Activated naive CD8-positive, alpha-beta T cell (primary cell): Measurements from ENCODE around the gene SPDYE2B.
"Not testable (repeated sequence)": the region's sequence is repeated elsewhere in the genome, so short reads cannot be mapped to it uniquely, and the experiment has no call there.

ENCODE experiments used
- H3K27ac Mint-ChIP-seq: one replicate; pipeline ENCODE4 v1.8.0; 2021; ENCODE audit warnings: mixed read lengths
- H3K27me3 Mint-ChIP-seq: one replicate; pipeline ENCODE4 v1.8.0; 2021; ENCODE audit warnings: mixed read lengths
- H3K36me3 Mint-ChIP-seq: one replicate; pipeline ENCODE4 v1.8.0; 2021; ENCODE audit warnings: mixed read lengths
- H3K4me1 Mint-ChIP-seq: one replicate; pipeline ENCODE4 v1.8.0; 2021; ENCODE audit warnings: low read depth, mixed read lengths
- H3K4me3 Mint-ChIP-seq: one replicate; pipeline ENCODE4 v1.8.0; 2021; ENCODE audit warnings: mild to moderate bottlenecking, mixed read lengths
- H3K9me3 Mint-ChIP-seq: one replicate; pipeline ENCODE4 v1.8.0; 2021; ENCODE audit warnings: low read depth, mixed read lengths

Gene SPDYE2B

DNA sequence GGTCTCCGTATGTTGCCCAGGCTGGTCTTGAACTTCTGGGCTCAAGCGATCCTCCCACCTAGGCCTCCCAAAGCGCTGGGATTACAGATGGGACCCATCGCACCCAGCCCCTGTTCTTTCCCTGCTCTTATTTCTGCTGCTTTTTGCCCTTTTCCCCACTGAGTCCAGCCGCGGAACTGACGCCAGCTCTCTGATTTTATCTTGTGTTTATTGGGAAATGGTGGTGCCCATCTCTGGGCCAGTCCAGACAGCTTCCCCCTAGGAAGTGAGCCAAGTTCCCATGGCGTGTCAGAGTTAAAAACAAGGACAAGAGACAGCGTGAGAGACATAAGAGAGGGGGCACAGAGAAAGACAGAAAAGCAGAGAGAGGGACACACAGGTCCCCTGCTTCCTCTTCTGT, 19.5 kb upstream of the SPDYE2B start:
- not testable (repeated sequence) for H3K4me3 Mint-ChIP-seq, H3K27me3 Mint-ChIP-seq, H3K4me1 Mint-ChIP-seq, H3K27ac Mint-ChIP-seq, H3K9me3 Mint-ChIP-seq, H3K36me3 Mint-ChIP-seq

DNA sequence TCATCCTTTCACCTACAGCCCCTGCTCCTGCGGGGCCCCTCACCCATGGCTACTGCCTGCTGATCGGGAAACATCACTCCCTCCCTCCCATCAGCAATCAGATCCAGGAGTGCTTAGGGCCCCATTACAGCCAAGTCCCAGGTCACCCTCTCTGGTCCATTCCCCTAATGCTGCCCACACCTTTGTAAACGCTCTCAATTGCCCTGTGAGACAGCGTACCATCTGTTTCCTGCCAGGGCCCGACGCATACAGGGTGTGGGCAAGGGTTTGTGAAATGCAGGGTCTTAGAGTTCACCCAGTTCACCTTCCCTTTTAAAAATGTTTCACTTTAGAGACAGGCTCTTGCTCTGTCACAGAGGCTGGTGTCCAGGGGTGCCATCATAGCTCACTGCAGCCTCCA, 15.8 kb upstream of the SPDYE2B start:
- H3K36me3 Mint-ChIP-seq, H3K4me1 Mint-ChIP-seq, H3K27ac Mint-ChIP-seq, H3K4me3 Mint-ChIP-seq, H3K9me3 Mint-ChIP-seq, H3K27me3 Mint-ChIP-seq: not testable (repeated sequence)

DNA sequence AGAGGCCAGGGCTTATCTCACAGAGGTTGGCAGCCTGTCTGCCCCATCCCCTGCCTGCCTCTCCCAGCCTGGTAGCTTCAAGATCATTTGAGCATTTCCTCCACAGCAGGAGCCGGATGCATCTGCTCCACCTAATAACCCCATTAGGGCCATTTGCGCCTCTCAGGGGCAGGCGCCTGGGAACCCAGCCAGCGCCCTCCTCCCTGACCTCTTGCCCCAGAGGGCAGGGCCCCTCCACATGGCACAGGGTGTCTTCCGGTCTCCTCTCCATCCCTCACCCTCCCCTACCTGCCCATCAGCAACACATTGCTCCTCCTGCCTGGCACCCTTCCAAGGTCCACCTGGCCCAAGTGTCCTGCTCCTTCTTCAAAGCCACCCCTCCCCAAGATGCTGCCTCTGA, 14.8 kb upstream of the SPDYE2B start:
- H3K36me3 Mint-ChIP-seq, H3K4me3 Mint-ChIP-seq, H3K4me1 Mint-ChIP-seq, H3K27ac Mint-ChIP-seq, H3K9me3 Mint-ChIP-seq, H3K27me3 Mint-ChIP-seq: not testable (repeated sequence)

DNA sequence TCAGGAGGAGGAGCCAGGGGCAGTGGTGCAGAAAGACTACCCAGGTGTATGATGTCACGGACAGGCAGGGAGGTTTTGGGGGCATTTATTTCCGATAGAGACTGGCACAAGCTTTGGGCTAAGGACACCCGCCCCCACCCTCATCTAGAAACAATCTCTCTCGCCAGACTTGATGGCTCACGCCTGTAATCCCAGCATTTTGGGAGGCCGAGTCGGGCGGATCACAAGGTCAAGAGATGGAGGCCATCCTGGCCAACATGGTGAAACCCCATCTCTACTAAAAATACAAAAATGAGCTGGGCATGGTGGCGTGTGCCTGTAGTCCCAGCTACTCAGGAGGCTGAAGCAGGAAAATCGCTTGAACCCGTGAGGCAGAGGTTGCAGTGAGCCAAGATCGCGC, 13.2 kb upstream of the SPDYE2B start:
- H3K36me3 Mint-ChIP-seq, H3K27me3 Mint-ChIP-seq, H3K4me3 Mint-ChIP-seq, H3K27ac Mint-ChIP-seq, H3K4me1 Mint-ChIP-seq, H3K9me3 Mint-ChIP-seq: not testable (repeated sequence)

DNA sequence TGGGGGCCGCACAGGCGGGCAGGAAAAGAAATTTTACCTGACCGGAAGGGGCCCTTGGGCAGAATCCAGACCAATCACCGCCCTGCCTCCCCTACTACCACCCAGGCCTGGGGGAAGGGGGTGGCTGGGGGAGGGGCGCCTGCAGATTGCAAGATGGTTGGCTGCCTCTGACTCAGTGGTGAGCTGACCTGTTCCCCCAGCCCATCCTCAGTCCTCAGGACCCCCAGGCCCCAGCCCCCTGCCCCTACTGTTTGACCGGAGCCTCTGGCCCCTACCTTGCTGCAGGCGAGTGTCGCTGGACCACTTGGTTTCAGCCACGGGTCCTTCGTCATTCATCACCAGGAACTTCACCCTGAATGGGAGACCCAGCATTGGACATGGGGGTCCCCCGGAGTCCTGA, 11.3 kb upstream of the SPDYE2B start:
- not testable (repeated sequence) for H3K9me3 Mint-ChIP-seq, H3K4me1 Mint-ChIP-seq, H3K27me3 Mint-ChIP-seq, H3K36me3 Mint-ChIP-seq, H3K4me3 Mint-ChIP-seq, H3K27ac Mint-ChIP-seq

DNA sequence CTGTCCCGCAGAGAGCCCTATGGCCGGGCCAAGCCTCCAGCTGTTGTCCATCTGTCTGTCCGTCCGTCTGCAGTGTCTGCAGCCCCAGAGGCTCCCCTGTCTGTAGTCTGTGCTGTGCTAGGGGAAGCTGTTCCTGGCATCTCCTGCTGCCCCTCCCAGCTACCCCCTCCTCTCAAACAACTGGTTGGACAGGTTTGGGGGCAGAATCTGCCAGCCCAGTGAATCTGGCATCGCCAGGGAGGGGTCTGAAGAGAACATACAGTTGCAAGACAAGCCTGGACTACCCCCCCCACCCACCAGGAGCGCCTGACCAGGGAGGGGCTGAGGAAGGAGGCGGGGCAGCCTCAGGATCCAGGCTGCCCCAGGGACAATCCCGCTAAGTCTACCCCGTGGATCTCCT, 7.4 kb upstream of the SPDYE2B start, which contains the start of gene UPK3BL1:
Gene UPK3BL1, minus strand, starts transcription at position 101 of the 400 bp plus-strand sequence. Its CDS starts 50 bp downstream, at position 51.
- H3K4me1 Mint-ChIP-seq, H3K27ac Mint-ChIP-seq, H3K4me3 Mint-ChIP-seq, H3K27me3 Mint-ChIP-seq, H3K9me3 Mint-ChIP-seq, H3K36me3 Mint-ChIP-seq: not testable (repeated sequence)

DNA sequence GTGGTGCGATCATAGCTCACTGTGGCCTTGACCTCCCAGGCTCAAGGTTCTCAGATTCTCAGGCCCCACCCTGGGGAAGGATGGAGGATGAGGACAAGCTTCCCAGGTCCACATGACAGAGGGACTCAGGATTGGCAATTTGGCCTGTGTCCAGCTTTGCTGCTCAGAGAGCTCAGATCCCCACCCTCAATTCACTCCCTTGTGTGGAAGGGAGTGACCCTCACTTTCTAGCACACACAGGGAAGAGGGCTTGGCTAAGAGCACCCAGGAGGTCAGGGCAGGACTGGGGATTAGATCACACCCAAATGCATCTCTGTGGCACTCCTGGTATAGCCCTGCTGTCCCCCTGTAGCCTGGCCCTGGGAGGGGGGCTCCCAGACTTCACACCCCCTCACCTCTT, 6.7 kb upstream of the SPDYE2B start:
- H3K27me3 Mint-ChIP-seq, H3K36me3 Mint-ChIP-seq, H3K9me3 Mint-ChIP-seq, H3K4me3 Mint-ChIP-seq, H3K27ac Mint-ChIP-seq, H3K4me1 Mint-ChIP-seq: not testable (repeated sequence)

DNA sequence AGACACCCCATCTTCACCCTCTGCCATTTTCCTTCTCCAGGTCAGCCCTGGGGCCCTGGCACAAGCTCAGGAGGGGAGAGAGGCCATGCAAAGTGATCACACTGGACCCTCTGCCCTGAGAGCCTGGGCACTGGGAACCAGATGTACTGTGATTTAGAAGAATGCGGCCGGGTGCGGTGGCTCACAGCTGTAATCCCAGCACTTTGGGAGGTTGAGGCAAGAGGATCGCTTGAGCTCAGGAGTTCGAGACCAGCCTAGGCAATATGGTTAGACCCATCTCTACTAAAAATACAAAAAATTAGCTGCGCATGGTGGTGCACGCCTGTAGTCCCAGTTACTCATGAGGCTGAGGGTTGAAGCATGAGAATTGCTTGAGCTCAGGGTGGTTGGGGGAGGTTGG, 2.3 kb upstream of the SPDYE2B start:
- not testable (repeated sequence) for H3K27ac Mint-ChIP-seq, H3K9me3 Mint-ChIP-seq, H3K27me3 Mint-ChIP-seq, H3K4me1 Mint-ChIP-seq, H3K36me3 Mint-ChIP-seq, H3K4me3 Mint-ChIP-seq

DNA sequence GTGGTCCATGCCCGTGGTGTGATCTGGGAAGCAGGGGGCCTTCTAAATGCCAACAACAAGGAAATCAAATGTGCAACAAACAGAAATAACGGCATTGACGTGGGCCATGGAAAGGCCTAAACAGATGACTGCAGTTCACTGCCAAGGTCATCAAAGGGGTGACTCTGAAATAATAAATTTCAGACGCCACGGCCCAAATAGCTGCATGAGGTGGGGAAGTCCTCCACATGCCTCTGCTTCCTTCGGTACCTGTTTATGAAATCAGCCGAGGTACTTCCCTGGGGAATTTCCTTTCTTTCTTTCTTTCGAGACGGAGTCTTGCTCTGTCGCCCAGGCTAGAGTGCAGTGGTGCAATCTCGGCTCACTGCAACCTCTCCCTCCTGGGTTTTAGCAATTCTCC, 14.6 kb downstream of the SPDYE2B start:
- not testable (repeated sequence) for H3K36me3 Mint-ChIP-seq, H3K9me3 Mint-ChIP-seq, H3K4me1 Mint-ChIP-seq, H3K4me3 Mint-ChIP-seq, H3K27ac Mint-ChIP-seq, H3K27me3 Mint-ChIP-seq

DNA sequence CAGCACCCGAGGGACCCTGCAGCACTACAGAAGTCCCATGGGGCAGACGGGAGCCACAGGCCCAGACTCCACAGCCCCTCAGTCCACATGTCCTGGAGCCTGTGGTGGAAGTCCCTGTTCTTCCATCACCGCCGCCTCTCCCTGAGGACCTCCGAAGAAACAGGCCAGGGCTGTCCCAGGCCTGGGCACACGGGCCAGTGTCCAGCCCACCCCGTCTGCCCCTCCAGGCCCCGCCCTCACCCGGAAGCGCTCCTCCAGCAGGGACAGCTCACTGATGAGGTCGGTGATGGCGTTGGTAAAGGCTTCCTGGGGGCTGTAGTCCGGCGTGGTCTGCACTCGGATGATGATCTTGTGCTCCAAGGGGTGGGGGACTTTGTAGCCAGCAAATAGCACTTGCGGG, 16.7 kb downstream of the SPDYE2B start:
- not testable (repeated sequence) for H3K27me3 Mint-ChIP-seq

DNA sequence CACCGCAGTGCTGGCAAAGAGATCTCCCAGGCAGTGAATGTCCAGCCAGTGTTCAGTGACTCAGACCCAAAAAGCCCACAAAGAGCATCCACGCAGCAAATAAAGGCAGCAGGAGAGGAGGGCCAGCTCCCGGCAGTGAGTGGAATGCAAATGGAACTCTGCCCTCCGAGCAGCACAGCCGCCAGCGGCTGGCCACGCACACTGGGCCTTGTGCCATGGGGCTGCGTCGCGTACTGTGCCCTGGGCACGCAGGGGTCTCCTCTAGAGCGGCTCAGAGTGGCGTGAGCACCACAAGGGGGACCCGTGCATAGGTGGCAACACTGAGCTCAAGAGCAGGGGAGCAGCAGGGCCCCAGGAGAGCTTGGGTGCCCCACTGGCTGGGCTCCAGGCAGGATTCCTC, 17.4 kb downstream of the SPDYE2B start:
- not testable (repeated sequence) for H3K4me3 Mint-ChIP-seq, H3K27me3 Mint-ChIP-seq, H3K9me3 Mint-ChIP-seq, H3K4me1 Mint-ChIP-seq, H3K27ac Mint-ChIP-seq, H3K36me3 Mint-ChIP-seq

More for the DNA sequence above, 16.7 kb downstream of the SPDYE2B start:
- H3K27ac Mint-ChIP-seq, H3K9me3 Mint-ChIP-seq, H3K4me3 Mint-ChIP-seq, H3K4me1 Mint-ChIP-seq, H3K36me3 Mint-ChIP-seq: not testable (repeated sequence)

DNA sequence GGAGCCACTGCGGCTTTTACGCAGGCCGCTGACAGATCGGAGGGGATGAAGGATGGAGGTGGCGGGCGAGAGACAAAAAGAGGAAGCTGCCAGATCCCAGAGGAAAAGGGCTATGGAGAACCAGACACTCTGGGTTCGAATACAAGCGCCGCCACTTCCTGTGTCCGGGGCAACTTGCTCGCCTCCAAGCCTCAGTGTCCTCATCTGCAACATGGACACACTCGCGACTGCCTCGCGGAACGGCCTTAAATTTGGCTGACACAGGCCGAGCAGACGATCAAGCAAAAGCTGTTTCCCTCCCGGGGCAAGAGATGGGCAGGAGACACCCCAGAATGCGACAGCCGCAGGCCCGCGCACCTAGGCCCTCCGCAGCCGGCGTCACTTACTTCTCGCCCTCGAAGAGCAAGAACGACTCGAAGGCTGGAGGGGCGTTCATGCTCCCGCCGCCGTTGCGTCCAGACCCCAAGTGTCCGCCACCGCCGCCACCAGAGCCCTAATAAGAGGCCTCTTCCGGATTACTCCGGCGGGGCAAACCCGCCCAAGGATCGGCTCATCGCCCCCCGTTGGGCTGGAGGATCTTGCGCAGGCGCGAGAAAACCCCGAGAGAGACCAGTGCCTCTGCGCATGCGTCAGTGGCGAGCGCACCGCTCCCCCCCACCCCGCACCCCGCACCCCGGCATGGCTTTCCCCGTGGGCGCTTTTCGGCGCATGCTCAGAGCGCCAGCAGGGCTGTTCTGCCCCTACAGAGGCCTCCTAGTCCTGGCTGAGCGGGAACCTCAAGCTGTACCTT, 21.2 kb downstream of the SPDYE2B start, which contains the start of gene POLR2J2:
Gene POLR2J2, minus strand, starts transcription at position 498 of the 790 bp plus-strand sequence. Its CDS starts 62 bp downstream, at position 436.
- not testable (repeated sequence) for H3K27me3 Mint-ChIP-seq, H3K27ac Mint-ChIP-seq, H3K36me3 Mint-ChIP-seq, H3K9me3 Mint-ChIP-seq, H3K4me1 Mint-ChIP-seq, H3K4me3 Mint-ChIP-seq

DNA sequence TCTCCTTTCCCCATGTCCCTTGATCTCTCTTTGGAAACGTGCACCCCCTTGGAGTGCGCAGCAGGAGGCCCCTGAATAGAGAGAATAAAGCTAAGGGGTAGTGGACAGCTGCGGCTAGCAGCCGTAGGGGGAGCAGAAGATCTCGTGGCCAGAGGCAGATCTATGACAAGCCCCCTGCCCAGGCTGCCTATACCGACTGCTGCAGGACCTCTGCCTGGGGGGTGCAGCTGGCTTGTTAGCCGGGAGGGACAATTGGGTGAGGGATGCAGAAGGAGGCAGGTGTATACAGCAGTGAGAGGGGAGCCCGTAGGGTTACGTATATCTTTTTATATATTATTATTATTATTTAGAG, 21.8 kb downstream of the SPDYE2B start:
- not testable (repeated sequence) for H3K36me3 Mint-ChIP-seq, H3K9me3 Mint-ChIP-seq, H3K4me1 Mint-ChIP-seq, H3K4me3 Mint-ChIP-seq, H3K27me3 Mint-ChIP-seq, H3K27ac Mint-ChIP-seq

DNA sequence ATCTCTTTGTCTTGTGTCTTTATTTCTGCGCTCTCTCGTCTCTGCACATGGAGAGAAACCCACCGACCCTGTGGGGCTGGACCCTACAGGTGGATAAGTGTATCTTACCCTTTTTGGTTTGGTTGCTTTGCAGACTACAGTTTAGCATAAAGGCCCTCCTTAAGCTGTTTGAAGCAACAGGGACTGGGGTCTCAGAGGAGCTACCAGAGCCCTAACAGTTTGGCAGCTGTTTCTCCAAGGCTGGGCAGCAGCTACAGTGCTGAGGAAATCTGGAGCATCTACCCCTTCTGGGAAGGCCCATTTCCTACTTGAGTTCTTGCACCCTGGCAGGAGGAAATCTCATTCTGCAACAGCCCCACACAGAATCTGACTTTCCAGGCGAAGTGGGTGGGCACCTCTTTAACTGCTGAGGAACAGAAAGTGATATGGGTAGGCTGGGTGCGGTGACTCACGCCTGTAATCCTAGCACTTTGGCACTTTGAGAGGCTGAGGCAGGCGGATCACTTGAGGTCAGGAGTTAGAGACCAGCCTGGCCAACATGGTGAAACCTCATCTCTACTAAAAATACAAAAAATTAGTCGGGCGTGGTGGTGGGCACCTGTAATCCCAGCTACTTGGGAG, 23.4 kb downstream of the SPDYE2B start:
- H3K36me3 Mint-ChIP-seq, H3K27ac Mint-ChIP-seq, H3K9me3 Mint-ChIP-seq, H3K4me3 Mint-ChIP-seq, H3K4me1 Mint-ChIP-seq, H3K27me3 Mint-ChIP-seq: not testable (repeated sequence)

DNA sequence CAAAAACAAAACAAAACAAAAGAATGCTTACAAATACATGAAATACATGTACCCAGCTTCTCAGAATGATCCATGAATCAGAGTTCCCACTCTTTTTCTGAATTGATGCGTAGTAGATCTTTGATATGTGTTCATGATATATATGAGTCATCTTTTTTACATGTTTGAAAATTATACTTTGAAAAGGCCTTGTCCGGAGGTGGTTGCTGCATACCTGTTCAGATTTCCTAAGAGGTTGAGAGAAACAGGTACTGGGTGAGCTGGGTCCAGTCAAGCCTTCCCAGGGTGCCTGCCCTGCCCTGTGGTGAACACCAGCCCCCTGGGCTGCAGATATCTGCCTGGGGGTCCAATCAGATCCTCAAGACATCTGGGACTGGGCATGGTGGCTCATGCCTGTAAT, 25.4 kb downstream of the SPDYE2B start:
- not testable (repeated sequence) for H3K27me3 Mint-ChIP-seq, H3K36me3 Mint-ChIP-seq, H3K9me3 Mint-ChIP-seq, H3K27ac Mint-ChIP-seq, H3K4me3 Mint-ChIP-seq, H3K4me1 Mint-ChIP-seq

DNA sequence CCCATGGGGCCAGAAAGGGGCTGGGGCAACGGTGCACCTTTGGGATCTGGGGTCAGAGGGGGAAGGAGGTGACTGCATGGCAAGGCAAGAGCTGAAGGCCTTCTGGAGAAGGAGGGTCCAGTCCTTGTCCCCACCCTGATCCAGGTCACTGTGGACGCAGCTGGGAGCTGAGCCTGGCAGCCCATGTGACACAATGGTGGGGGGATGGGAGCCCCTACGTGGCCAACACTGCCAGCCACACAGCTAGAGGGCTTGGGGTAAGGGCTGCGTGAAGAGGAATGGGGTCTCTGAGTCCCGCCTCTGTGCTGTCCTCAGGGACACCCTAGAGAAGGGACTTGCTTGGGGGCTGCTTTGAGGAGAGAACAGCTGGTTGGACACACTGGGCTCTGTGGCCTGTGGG, 30.7 kb downstream of the SPDYE2B start:
- H3K4me3 Mint-ChIP-seq, H3K27ac Mint-ChIP-seq, H3K9me3 Mint-ChIP-seq, H3K27me3 Mint-ChIP-seq, H3K36me3 Mint-ChIP-seq, H3K4me1 Mint-ChIP-seq: not testable (repeated sequence)
